ENCODE data around the gene PRICKLE2.

Gene PRICKLE2

DNA sequence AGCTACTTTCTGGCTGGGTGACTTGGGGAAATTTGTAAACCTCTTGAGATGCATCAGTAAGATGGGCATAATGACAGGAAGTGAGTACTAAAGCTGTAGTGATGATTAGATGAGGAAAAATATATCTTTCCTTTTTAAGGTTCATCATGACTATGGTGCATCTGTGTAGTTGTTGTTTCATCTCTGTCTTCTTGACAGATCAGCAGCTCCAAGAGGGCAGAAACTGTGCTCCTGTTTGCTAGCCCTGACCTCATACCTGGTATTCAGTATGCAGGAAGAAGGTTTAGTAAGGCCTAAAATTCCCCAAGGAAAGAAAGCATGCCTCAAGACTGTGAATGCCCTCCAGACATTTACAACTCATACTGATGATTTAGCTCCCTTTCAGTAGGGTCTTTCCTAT is 119.5 kb downstream of the PRICKLE2 start:
- TF ChIP-seq, protein P1, sequence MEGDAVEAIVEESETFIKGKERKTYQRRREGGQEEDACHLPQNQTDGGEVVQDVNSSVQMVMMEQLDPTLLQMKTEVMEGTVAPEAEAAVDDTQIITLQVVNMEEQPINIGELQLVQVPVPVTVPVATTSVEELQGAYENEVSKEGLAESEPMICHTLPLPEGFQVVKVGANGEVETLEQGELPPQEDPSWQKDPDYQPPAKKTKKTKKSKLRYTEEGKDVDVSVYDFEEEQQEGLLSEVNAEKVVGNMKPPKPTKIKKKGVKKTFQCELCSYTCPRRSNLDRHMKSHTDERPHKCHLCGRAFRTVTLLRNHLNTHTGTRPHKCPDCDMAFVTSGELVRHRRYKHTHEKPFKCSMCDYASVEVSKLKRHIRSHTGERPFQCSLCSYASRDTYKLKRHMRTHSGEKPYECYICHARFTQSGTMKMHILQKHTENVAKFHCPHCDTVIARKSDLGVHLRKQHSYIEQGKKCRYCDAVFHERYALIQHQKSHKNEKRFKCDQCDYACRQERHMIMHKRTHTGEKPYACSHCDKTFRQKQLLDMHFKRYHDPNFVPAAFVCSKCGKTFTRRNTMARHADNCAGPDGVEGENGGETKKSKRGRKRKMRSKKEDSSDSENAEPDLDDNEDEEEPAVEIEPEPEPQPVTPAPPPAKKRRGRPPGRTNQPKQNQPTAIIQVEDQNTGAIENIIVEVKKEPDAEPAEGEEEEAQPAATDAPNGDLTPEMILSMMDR (conservative IDR thresholded peaks at IDR 0.05; ENCODE audit: low read depth, low read length) = no peak
- no peak for DNase-seq (ENCODE audit: low read depth)
- no peak overlapping the region for H3K4me3 ChIP-seq (ENCODE audit: low read length)

DNA sequence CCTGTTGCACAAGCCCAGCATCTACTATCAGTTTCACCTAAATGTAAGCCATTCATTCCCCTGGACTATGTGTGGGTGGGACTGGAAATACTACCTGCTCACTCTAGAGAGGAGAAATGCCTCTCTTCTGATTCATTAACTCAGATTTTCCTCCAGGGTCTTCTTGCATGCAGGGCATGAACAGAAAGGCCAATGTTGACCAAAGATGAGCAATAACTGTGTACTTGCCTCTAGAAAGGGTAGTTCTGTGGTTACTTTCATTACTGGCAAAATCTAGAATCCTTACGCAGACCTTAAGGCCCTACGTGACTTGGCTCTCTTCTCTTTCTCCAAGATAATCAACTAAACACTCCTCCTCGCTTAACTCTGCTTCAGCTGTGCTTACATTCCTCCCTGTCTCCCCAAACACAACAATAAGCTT is 120.6 kb downstream of the PRICKLE2 start:
- no peak overlapping the region for H3K4me3 ChIP-seq (ENCODE audit: low read length)
- TF ChIP-seq, protein P1 (conservative IDR thresholded peaks at IDR 0.05; ENCODE audit: low read depth, low read length) = no peak
- no peak for DNase-seq (ENCODE audit: low read depth)

DNA sequence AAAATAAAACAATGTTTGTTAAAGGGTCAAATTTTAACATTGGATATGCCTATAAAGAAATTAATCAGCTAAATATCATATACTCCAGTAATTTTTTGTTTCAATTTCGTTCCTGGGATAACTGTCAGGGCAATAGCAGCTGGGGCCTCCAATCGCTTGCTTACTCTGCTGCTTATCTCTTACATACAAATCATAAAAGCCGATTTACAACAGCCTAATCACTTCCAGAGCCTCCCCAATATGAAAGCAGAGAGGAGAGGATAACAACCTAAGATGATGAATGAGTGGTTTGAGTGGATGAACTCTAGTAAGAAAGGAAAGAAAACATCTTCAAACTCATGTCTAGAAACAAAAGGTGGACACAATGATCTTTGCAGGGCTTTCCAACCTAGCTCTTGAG is 121.3 kb downstream of the PRICKLE2 start:
- DNase-seq (ENCODE audit: low read depth) = no peak
- TF ChIP-seq, protein P1 (conservative IDR thresholded peaks at IDR 0.05; ENCODE audit: low read depth, low read length) = no peak

DNA sequence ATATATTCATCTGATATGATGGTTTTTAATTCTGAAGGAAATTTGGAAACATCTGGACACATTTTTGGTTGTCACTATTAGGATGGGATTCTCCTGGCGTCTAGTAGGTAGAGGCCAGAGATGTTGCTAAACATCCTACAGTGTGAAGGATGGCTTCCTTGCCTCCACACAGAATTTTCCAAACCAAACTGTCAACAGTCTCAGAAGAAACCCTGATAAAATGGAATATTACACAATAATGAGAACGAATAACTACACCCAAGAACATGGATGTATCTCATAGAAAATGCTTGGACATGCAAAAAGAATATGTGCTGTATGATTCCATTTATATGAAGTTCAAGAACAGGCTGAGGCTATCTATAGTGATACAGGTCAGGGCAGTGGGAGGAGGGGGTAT is 122.1 kb downstream of the PRICKLE2 start:
- no peak for DNase-seq (ENCODE audit: low read depth)
- TF ChIP-seq, protein P1 (conservative IDR thresholded peaks at IDR 0.05; ENCODE audit: low read depth, low read length) = no peak
- no peak overlapping the region for H3K4me3 ChIP-seq (ENCODE audit: low read length)

More for the DNA sequence above, 121.3 kb downstream of the PRICKLE2 start:
- no peak overlapping the region for H3K4me3 ChIP-seq (ENCODE audit: low read length)

DNA sequence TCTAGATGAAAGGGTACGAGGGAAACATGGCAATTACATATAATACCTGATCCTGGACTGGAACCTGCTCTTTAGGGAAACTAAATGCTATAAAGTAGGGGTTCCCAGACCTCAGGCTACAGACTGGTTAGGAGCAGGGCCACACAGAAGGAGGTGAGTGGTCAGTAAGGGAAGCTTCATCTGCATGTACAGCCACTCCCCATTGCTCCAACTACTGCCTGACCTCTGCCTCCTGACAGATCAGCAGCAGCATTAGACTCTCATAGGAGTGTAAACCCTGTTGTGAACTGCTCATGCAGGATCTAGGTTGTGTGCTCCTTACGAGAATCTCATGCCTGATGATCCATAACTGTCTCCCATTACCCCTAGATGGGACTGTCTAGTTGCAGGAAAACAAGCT is 123.1 kb downstream of the PRICKLE2 start:
- no peak overlapping the region for H3K4me3 ChIP-seq (ENCODE audit: low read length)
- TF ChIP-seq, protein P1 (conservative IDR thresholded peaks at IDR 0.05; ENCODE audit: low read depth, low read length) = no peak
- DNase-seq (ENCODE audit: low read depth) = no peak

DNA sequence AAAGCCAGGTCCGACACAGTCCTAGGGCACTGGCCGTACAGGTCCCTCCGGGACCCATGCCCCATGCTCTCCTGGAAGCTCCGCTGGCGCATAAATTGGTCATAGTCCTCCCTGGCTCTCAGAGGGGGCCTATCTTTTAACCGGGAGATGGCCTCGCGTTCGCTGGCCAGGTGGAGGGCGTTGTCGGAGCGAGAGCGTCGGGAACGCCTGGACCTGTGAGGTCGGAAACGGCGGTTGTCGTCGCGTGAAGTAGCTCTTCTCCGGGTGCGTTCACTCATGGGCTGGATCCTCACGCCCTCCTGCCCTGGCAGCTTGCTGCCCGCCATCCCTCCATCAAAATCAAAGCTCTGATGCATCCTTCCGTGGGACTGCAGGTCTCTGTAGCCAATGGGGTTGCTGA is 126.0 kb downstream of the PRICKLE2 start:
- H3K4me3 ChIP-seq (ENCODE audit: low read length) = no peak overlapping the region
- TF ChIP-seq, protein P1 (conservative IDR thresholded peaks at IDR 0.05; ENCODE audit: low read depth, low read length) = no peak
- no peak for DNase-seq (ENCODE audit: low read depth)

DNA sequence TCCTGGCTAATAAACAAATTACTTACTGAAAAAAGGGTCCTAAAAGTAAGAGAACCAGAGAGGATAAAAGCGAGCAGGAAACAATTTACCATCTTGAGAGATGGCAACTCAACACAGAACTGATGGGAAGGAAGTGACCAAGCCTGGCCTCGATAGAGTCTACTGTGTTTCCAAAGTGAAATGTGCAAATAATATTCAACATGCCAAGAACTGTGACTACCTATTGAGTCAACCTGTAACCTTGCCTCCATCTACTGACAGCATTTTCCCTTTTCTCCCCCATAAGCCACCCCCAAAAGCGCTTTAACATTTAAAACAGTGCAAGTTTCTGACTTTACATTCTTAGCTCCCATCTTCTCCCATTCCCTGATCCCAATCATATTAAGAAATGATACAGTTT is 126.6 kb downstream of the PRICKLE2 start:
- DNase-seq (ENCODE audit: low read depth) = no peak
- no peak overlapping the region for H3K4me3 ChIP-seq (ENCODE audit: low read length)
- TF ChIP-seq, protein P1 (conservative IDR thresholded peaks at IDR 0.05; ENCODE audit: low read depth, low read length) = no peak
